Neural cell (in vitro differentiated cells): ENCODE measurements around the gene LRP1. TPM values are rescaled to one million over a fixed set of nuclear protein-coding genes. Genes with fewer than 3 reads are reported as not detected.

Experiments used
- H2AFZ ChIP-seq: fragments of 200-600, 300-800 bp; sonication (generic), shearing (Covaris generic); 2 replicates; pipeline ENCODE4 v1.6.0; 2014; ENCODE audit warnings: low read depth, mild to moderate bottlenecking, antibody characterized with exemption, low read length, moderate library complexity
- H3F3A ChIP-seq: fragments of 200-600 bp; shearing (Covaris generic); 2 replicates; pipeline ENCODE4 v1.6.1; 2016; ENCODE audit warnings: mild to moderate bottlenecking, moderate library complexity, mixed read lengths, antibody characterized with exemption, low read length; ENCODE audit not compliant: insufficient read depth, poor library complexity, severe bottlenecking
- H3K27ac ChIP-seq: fragments of 200-600, 300-800 bp; sonication (generic), shearing (Covaris generic); 2 replicates; pipeline ENCODE4 v1.5.1; 2014; ENCODE audit warnings: mild to moderate bottlenecking, low read length, moderate library complexity
- H3K27me3 ChIP-seq: fragments of 300-800, 200-600 bp; sonication (generic), shearing (Covaris generic); 2 replicates; pipeline ENCODE4 v1.6.0; 2014; ENCODE audit warnings: mild to moderate bottlenecking, low read depth, low read length, moderate library complexity; ENCODE audit not compliant: insufficient read depth
- H3K36me3 ChIP-seq: fragments of 300-800, 200-600 bp; sonication (generic), shearing (Covaris generic); 2 replicates; pipeline ENCODE4 v1.5.1; 2014; ENCODE audit warnings: mild to moderate bottlenecking, antibody characterized with exemption, low read length, moderate library complexity; ENCODE audit not compliant: insufficient read depth
- H3K4me2 ChIP-seq: fragments of 300-800, 200-600 bp; sonication (generic), shearing (Covaris generic); 2 replicates; pipeline ENCODE4 v1.6.0; 2014; ENCODE audit warnings: mild to moderate bottlenecking, low read length
- H3K4me3 ChIP-seq: fragments of 300-800, 200-600 bp; sonication (generic), shearing (Covaris generic); 2 replicates; pipeline ENCODE4 v1.5.1; 2014; ENCODE audit warnings: mild to moderate bottlenecking, low read length, moderate library complexity
- H3K79me2 ChIP-seq: fragments of 200-600 bp; shearing (Covaris generic); replicated peaks from 2 replicates; pipeline ENCODE4 v1.6.0; 2014; ENCODE audit warnings: mild to moderate bottlenecking, low read length, moderate library complexity; ENCODE audit not compliant: insufficient read depth
- H3K9ac ChIP-seq: fragments of 300-800, 200-600 bp; sonication (generic), shearing (Covaris generic); 2 replicates; pipeline ENCODE4 v1.6.1; 2016; ENCODE audit warnings: mild to moderate bottlenecking, low read length, mixed read lengths
- H3K9me2 ChIP-seq: fragments of 200-600 bp; shearing (Covaris generic); 2 replicates; pipeline ENCODE4 v1.6.1; 2016; ENCODE audit warnings: mild to moderate bottlenecking, low read length, mixed read lengths; ENCODE audit not compliant: insufficient read depth
- H3K9me3 ChIP-seq: fragments of 200-600, 300-800 bp; sonication (generic), shearing (Covaris generic); 2 replicates; pipeline ENCODE4 v1.6.1; 2016; ENCODE audit warnings: mild to moderate bottlenecking, mixed run types, low read length, moderate library complexity, mixed read lengths
- H4K20me1 ChIP-seq: fragments of 200-600 bp; shearing (Covaris generic); 2 replicates; pipeline ENCODE4 v1.6.1; 2016; ENCODE audit warnings: mild to moderate bottlenecking, mixed run types; ENCODE audit not compliant: insufficient read depth
- CTCF ChIP-seq: fragments of 450-650 bp; IDR thresholded peaks from 2 replicates; pipeline ENCODE4 v1.5.1; 2014; ENCODE audit warnings: antibody characterized with exemption, mild to moderate bottlenecking, moderate library complexity; ENCODE audit not compliant: poor library complexity, severe bottlenecking
- EP300 ChIP-seq: fragments of 450-650 bp; conservative IDR thresholded peaks from 2 replicates; pipeline ENCODE4 v1.6.1; 2014; ENCODE audit warnings: antibody characterized with exemption, mild to moderate bottlenecking, moderate library complexity; ENCODE audit not compliant: poor library complexity, severe bottlenecking
- EZH2 ChIP-seq: fragments of 200-600, 300-800 bp; shearing (Covaris generic), sonication (generic); IDR thresholded peaks from 2 replicates; pipeline ENCODE4 v1.6.1; 2014; ENCODE audit warnings: antibody characterized with exemption, low read length, borderline replicate concordance, mild to moderate bottlenecking; ENCODE audit not compliant: insufficient read depth, poor library complexity, severe bottlenecking
- MXI1 ChIP-seq: fragments of 450-650 bp; conservative IDR thresholded peaks from 2 replicates; pipeline ENCODE4 v1.6.1; 2014; ENCODE audit warnings: antibody characterized with exemption, mild to moderate bottlenecking; ENCODE audit not compliant: poor library complexity, severe bottlenecking
- POLR2AphosphoS5 ChIP-seq: IDR thresholded peaks from 2 replicates; pipeline ENCODE4 v1.6.1; 2012
- RAD21 ChIP-seq: fragments of 450-650 bp; conservative IDR thresholded peaks from 2 replicates; pipeline ENCODE4 v1.6.1; 2014; ENCODE audit warnings: antibody characterized with exemption, mild to moderate bottlenecking, moderate library complexity
- SMC3 ChIP-seq: fragments of 450-650 bp; conservative IDR thresholded peaks from 2 replicates; pipeline ENCODE4 v1.6.1; 2014; ENCODE audit warnings: antibody characterized with exemption, mild to moderate bottlenecking, moderate library complexity; ENCODE audit not compliant: poor library complexity
- polyA plus RNA-seq: library from polyadenylated mRNA; depleted of rRNA; stranded (reverse); fragments of >200 nt; gene quantifications from 2 replicates; pipeline ENCODE4 v1.2.3, GENCODE V29; 2014
- TF ChIP-seq, protein P1 (sequence below): IDR thresholded peaks from 2 replicates; pipeline ENCODE4 v1.6.1; 2012; ENCODE audit warnings: borderline replicate concordance

Gene LRP1
- polyA plus RNA-seq, 1 donor from 2014 or later = 18.2 TPM

DNA sequence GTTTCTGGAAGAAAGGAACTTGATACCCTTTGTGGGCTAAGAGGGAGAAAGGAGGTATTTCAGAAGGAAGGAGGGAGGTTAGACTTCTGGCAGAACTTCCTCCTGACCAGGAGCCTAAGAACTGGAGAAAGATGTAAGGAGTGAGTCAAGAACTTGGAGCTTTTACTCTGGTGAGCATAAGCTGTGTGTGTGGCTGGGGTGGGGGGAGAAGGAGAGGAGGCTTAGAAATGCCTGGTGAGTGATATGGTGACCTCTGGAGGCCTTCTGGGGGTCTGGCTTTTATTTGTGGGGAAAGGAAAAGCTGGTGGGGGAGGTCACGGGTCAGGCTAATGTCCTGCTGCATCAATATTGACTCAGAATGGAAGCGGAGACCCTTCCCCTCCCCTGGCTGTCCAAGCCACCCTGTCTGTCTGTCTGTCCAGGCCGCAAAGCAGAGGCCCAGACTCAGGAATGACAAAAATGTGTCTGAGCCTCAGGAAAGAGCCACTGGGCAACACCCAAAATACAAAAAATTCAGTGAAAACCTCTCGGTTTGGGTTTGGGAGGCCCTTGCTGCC, 4.8 kb downstream of the LRP1 start:
- Histone ChIP-seq H3K9me2 (no peaks in the 10 kb centered on the region), H3K9me3 (no peaks in the 10 kb centered on the region), H3F3A (no peaks in the 10 kb centered on the region), H3K9ac (no peak overlapping the region), H4K20me1 (peaks cover 21% of the 10 kb centered on the region), H2AFZ (no peak overlapping the region), H3K27ac (no peak overlapping the region), H3K36me3 (no peaks in the 10 kb centered on the region), H3K79me2 (peaks cover 39% of the 10 kb centered on the region), H3K27me3 (no peaks in the 10 kb centered on the region), H3K4me2 (no peak overlapping the region), H3K4me3 (peak overlapping the region; percentile 99)
- TF ChIP-seq, protein P1, sequence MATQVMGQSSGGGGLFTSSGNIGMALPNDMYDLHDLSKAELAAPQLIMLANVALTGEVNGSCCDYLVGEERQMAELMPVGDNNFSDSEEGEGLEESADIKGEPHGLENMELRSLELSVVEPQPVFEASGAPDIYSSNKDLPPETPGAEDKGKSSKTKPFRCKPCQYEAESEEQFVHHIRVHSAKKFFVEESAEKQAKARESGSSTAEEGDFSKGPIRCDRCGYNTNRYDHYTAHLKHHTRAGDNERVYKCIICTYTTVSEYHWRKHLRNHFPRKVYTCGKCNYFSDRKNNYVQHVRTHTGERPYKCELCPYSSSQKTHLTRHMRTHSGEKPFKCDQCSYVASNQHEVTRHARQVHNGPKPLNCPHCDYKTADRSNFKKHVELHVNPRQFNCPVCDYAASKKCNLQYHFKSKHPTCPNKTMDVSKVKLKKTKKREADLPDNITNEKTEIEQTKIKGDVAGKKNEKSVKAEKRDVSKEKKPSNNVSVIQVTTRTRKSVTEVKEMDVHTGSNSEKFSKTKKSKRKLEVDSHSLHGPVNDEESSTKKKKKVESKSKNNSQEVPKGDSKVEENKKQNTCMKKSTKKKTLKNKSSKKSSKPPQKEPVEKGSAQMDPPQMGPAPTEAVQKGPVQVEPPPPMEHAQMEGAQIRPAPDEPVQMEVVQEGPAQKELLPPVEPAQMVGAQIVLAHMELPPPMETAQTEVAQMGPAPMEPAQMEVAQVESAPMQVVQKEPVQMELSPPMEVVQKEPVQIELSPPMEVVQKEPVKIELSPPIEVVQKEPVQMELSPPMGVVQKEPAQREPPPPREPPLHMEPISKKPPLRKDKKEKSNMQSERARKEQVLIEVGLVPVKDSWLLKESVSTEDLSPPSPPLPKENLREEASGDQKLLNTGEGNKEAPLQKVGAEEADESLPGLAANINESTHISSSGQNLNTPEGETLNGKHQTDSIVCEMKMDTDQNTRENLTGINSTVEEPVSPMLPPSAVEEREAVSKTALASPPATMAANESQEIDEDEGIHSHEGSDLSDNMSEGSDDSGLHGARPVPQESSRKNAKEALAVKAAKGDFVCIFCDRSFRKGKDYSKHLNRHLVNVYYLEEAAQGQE = no peak
- TF ChIP-seq EZH2 (no peak), CTCF (no peak), SMC3 (no peak), POLR2AphosphoS5 (no peak)

DNA sequence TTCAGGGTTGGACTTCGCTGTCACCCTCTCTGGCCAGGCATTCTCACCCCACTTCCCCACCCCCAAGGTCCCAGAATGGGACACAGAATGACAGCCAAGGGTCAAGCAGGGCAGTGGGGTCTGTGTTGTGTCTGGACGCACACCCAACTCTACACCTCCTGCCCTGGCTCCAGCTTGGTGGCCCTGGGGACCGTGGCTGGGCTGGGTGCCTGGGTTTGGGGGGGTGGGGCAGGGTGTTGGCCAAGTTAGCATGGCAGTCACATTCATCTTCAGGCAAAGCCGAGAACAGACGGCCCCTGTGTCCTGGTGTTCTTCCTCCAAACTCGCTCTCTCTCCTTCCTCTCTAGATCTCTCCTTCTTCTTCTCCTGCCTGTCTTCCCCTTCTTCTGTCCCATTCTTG, 5.6 kb downstream of the LRP1 start:
- Histone ChIP-seq H3K9me3 (no peaks in the 10 kb centered on the region), H4K20me1 (peaks cover 21% of the 10 kb centered on the region), H3K4me3 (no peak overlapping the region), H3K4me2 (no peak overlapping the region), H3K9me2 (no peaks in the 10 kb centered on the region), H3K36me3 (no peaks in the 10 kb centered on the region), H2AFZ (no peak overlapping the region), H3K79me2 (peaks cover 35% of the 10 kb centered on the region), H3K27me3 (no peaks in the 10 kb centered on the region), H3F3A (no peaks in the 10 kb centered on the region), H3K27ac (no peak overlapping the region), H3K9ac (no peak overlapping the region)
- no peak for TF ChIP-seq CTCF
- no peak for TF ChIP-seq EZH2
- no peak for TF ChIP-seq RAD21
- TF ChIP-seq POLR2AphosphoS5 = no peak
- no peak for TF ChIP-seq MXI1
- no peak for TF ChIP-seq EP300
- TF ChIP-seq, protein P1 = no peak
